LNCaP clone FGC (cell line): ENCODE data around the gene RAB1B.
"Not testable (repeated sequence)": the region's sequence is repeated elsewhere in the genome, so short reads cannot be mapped to it uniquely, and the experiment has no call there.

Experiments
- DNase-seq: peaks from one replicate; pipeline ENCODE4 v3.0.0-alpha.2; 2011; ENCODE audit warnings: low read depth
- H3K4me3 ChIP-seq: 2 replicates; pipeline ENCODE4 v1.5.1; 2011; ENCODE audit warnings: mild to moderate bottlenecking, low read depth, low read length, control low read depth
- CTCF ChIP-seq: IDR thresholded peaks from 2 replicates; pipeline ENCODE4 v1.5.1; 2012; ENCODE audit warnings: mild to moderate bottlenecking; ENCODE audit not compliant: control insufficient read depth, insufficient read depth; ENCODE audit errors: extremely low read depth

RAB1B gene

GRCh38 chr11:66309475-66309874, 41.0 kb downstream of the RAB1B start:
- no peak overlapping the region for H3K4me3 ChIP-seq
- no peak for TF ChIP-seq CTCF

GRCh38 chr11:66310324-66310723, 41.9 kb downstream of the RAB1B start:
- no peak for DNase-seq
- no peak for TF ChIP-seq CTCF
- H3K4me3 ChIP-seq: no peak overlapping the region

More at GRCh38 chr11:66309475-66309874, 41.0 kb downstream of the RAB1B start:
- DNase-seq: no peak

GRCh38 chr11:66310803-66311440, 42.5 kb downstream of the RAB1B start:
- not testable (repeated sequence) for DNase-seq, H3K4me3 ChIP-seq

- H3K4me3 ChIP-seq: peak overlapping the region; percentile 63
- peak; percentile 77; the same call in 1 of the 2 replicates for TF ChIP-seq CTCF
- DNase-seq: no peak
Observed at GRCh38 chr11:66311470-66311964, 43.1 kb downstream of the RAB1B start.

GRCh38 chr11:66311965-66312548, 43.6 kb downstream of the RAB1B start:
- TF ChIP-seq CTCF: peak; percentile 19; the same call in 1 of the 2 replicates
- peak; percentile 62 for DNase-seq
- peak overlapping the region; percentile 63 for H3K4me3 ChIP-seq

GRCh38 chr11:66312549-66313320, 44.3 kb downstream of the RAB1B start:
- H3K4me3 ChIP-seq: peak overlapping the region; percentile 63
- peak; percentile 81 for DNase-seq
- TF ChIP-seq CTCF: no peak
